Activated CD8-positive, alpha-beta memory T cell treated with anti-CD3 and anti-CD28 coated beads for 1 hour (primary cell): ENCODE data around the gene FAM83D.

Experiments used
- DNase-seq, 2 donors: peaks; one replicate each; pipeline ENCODE4 v3.0.0-alpha.2; 2020; ENCODE audit warnings: low read depth in 1 of 2; ENCODE audit errors: extremely low read depth in 1 of 2

FAM83D gene

GRCh38 chr20:38997622-38998021 lies 71.4 kb downstream of the FAM83D start:
- no peak for DNase-seq

GRCh38 chr20:38999217-38999616 lies 73.0 kb downstream of the FAM83D start:
- DNase-seq = no peak

- DNase-seq = no peak
Measured at GRCh38 chr20:38999965-39000910, 74.0 kb downstream of the FAM83D start.
